GM18861 (cell line): ENCODE measurements around the gene AMBP.

ENCODE experiments used
- ATAC-seq: cut with Tn5 transposase; IDR thresholded peaks from one replicate; pipeline ENCODE4 v1.9.1; 2021; ENCODE audit not compliant: unreplicated experiment

Gene AMBP

GRCh38 chr9:114012126-114012525 is 66.0 kb downstream of the AMBP start:
- no peak for ATAC-seq

- no peak for ATAC-seq
Measured at GRCh38 chr9:114011313-114011712, 66.8 kb downstream of the AMBP start.
